Muscle of leg (tissue), 11 donors: ENCODE measurements around the gene NDUFB3. TPM values are rescaled to one million over a fixed set of nuclear protein-coding genes. Genes with fewer than 3 reads are reported as not detected.
"Not testable (repeated sequence)": the region's sequence is repeated elsewhere in the genome, so short reads cannot be mapped to it uniquely, and the experiment has no call there.

ENCODE experiments used
- DNase-seq: peaks from one replicate; pipeline ENCODE4 v3.0.0; 2013
- H3K27ac ChIP-seq: one replicate; pipeline ENCODE4 v1.5.1; 2013; ENCODE audit warnings: mild to moderate bottlenecking, low read length, control low read depth
- H3K27me3 ChIP-seq: one replicate; pipeline ENCODE4 v1.6.1; 2013; ENCODE audit warnings: low read length; ENCODE audit not compliant: control insufficient read depth, insufficient read depth
- H3K36me3 ChIP-seq: one replicate; pipeline ENCODE4 v1.6.1; 2013; ENCODE audit warnings: low read length; ENCODE audit not compliant: control insufficient read depth, insufficient read depth
- H3K4me1 ChIP-seq: one replicate; pipeline ENCODE4 v1.6.1; 2013; ENCODE audit warnings: low read length; ENCODE audit not compliant: control insufficient read depth, insufficient read depth
- H3K4me3 ChIP-seq: one replicate; pipeline ENCODE4 v1.5.1; 2013; ENCODE audit warnings: low read length, control low read depth
- H3K9me3 ChIP-seq: replicated peaks from 2 replicates; pipeline ENCODE4 v1.6.1; 2013; ENCODE audit warnings: low read depth, low read length; ENCODE audit not compliant: control insufficient read depth
- WGBS: methylation state at CpG from one replicate; pipeline ENCODE4 v1.1.5; 2013; ENCODE audit warnings: missing lambda C conversion rate; ENCODE audit not compliant: insufficient coverage; 5-methylcytosine and 5-hydroxymethylcytosine counted together
- polyA plus RNA-seq, 8 donors: library from polyadenylated mRNA; unstranded; fragments of 120-200 nt; gene quantifications; one replicate each; pipeline versions ENCODE4 v1.2.1 to v1.2.3, GENCODE V29; 2013; ENCODE audit warnings: inconsistent platforms in 1 of 8, low replicate concordance in 1 of 8; ENCODE audit not compliant: insufficient read length in 8 of 8, insufficient read depth in 1 of 8
- total RNA-seq: library from RNA; stranded (reverse); fragments of 120-200 nt; gene quantifications from one replicate; pipeline ENCODE4 v1.2.4, GENCODE V29; 2013

NDUFB3 gene
- total and polyA plus RNA-seq, 9 donors = 72.7 to 112 (median 92.6) TPM

DNA sequence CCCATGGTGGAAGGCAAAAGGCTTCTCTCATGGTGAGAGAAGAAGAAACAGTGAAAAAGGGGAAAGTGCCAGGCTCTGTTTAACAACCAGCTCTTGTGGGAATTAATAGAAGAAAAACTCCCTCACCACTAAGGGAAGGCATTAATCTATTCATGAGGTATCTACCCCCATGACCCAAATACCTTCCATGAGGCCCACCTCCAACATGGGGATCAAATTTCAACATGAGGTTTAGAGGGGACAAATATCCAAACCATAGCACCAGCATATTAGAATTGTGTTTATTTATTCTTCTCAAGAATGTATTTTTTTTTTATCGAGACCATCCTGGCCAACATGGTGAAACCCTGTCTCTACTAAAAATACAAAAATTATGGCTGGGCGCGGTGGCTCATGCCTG is 39.3 kb downstream of the NDUFB3 start:
- Histone ChIP-seq H3K27me3 (no peaks in the 10 kb centered on the region), H3K4me3 (no peak overlapping the region), H3K4me1 (peaks cover 8% of the 10 kb centered on the region), H3K36me3 (no peaks in the 10 kb centered on the region), H3K9me3 (no peaks in the 10 kb centered on the region), H3K27ac (no peak overlapping the region)
- no CpG with 5 or more reads among the region's 3 CpGs for WGBS
- no peak for DNase-seq

DNA sequence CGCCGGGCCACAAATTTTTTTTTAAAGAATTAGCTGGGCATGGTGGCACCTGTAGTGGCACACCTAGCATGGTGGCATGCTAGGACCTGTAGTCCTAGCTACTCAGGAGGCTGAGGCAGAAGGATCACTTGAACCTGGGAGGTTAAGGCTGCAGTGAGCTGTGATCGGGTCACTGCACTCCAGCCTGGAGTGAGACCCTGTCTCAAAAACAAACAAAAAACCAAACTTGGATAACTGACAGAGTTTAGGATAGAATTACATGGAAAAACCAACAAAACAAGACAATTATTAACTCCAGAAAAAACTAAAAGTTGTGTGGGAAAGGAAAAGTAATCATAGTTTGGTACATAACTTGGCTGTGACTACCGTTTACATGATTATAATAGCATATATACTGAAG is 42.5 kb downstream of the NDUFB3 start:
- no peak overlapping the region for H3K27ac ChIP-seq
- no peaks in the 10 kb centered on the region for H3K27me3 ChIP-seq
- peaks cover 24% of the 10 kb centered on the region for H3K4me1 ChIP-seq
- H3K4me3 ChIP-seq = no peak overlapping the region
- 100% methylated on average over 2 of the region's 4 CpGs for WGBS
- DNase-seq = no peak
- H3K36me3 ChIP-seq = no peaks in the 10 kb centered on the region
- H3K9me3 ChIP-seq = no peaks in the 10 kb centered on the region

DNA sequence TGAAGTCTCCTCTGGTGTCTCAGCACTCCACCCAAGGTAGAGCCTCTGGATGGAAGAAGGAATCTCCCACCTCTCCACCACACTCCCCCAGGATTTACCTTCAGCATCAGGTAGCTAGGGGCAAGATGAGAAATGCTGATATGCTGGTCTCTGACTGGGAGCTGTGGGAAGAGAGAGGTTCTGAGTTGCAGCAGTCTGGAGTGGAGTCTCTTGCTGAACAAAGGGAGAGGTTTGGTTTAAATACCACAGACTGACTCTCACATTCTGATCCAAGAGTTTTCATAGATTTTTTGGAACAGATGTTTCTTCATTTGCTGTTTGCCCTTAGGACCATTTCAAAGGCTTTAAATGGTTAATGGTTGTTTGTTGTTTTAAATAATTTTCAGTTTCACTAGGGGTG is 43.0 kb downstream of the NDUFB3 start:
- Histone ChIP-seq H3K4me1 (peaks cover 24% of the 10 kb centered on the region), H3K36me3 (no peaks in the 10 kb centered on the region), H3K4me3 (no peak overlapping the region), H3K9me3 (no peaks in the 10 kb centered on the region), H3K27me3 (no peaks in the 10 kb centered on the region), H3K27ac (peak overlapping the region; percentile 96)
- no peak for DNase-seq

DNA sequence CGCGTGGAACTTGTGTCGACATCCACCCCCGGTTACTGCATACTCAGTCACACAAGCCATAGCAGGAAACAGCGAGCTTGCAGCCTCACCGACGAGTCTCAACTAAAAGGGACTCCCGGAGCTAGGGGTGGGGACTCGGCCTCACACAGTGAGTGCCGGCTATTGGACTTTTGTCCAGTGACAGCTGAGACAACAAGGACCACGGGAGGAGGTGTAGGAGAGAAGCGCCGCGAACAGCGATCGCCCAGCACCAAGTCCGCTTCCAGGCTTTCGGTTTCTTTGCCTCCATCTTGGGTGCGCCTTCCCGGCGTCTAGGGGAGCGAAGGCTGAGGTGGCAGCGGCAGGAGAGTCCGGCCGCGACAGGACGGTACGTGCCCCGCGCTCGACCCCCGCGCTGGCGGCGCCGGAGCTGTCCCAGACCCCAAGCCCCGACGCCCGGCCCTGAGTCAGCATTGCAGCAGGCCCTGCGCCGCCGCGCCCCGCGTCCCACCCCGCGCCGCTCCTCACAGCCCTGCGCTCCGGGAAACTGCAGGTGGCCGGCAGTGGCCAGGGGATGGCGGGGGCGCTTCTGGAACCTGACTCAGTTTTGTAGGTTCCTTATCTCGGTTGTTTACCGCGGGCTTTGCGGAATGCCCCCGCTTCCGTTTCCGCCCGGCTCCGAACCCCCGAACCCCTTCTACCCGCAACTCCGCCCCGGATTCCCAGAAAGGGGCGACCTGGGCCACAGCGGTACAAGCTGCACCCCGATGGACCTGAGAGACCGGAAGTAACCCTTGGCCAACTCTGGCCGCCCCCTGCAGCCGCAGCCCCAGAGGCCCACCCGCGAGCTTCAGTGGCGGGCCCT is 44.5 kb downstream of the NDUFB3 start, which contains the start of gene CFLAR:
Gene CFLAR, plus strand, starts transcription at position 50 of the 844 bp plus-strand sequence. CDS start 13,702 bp downstream, outside the sequence.
- Histone ChIP-seq H3K9me3 (no peaks in the 10 kb centered on the region), H3K4me3 (peak within 1 kb of the TSS; percentile 59), H3K4me1 (peaks cover 24% of the 10 kb centered on the region), H3K27ac (peak within 1 kb of the TSS; percentile 96), H3K36me3 (no peaks in the 10 kb centered on the region), H3K27me3 (no peaks in the 10 kb centered on the region)
- WGBS = under 1% methylated on average over 63 of the region's 75 CpGs
- DNase-seq = peak; percentile 92

DNA sequence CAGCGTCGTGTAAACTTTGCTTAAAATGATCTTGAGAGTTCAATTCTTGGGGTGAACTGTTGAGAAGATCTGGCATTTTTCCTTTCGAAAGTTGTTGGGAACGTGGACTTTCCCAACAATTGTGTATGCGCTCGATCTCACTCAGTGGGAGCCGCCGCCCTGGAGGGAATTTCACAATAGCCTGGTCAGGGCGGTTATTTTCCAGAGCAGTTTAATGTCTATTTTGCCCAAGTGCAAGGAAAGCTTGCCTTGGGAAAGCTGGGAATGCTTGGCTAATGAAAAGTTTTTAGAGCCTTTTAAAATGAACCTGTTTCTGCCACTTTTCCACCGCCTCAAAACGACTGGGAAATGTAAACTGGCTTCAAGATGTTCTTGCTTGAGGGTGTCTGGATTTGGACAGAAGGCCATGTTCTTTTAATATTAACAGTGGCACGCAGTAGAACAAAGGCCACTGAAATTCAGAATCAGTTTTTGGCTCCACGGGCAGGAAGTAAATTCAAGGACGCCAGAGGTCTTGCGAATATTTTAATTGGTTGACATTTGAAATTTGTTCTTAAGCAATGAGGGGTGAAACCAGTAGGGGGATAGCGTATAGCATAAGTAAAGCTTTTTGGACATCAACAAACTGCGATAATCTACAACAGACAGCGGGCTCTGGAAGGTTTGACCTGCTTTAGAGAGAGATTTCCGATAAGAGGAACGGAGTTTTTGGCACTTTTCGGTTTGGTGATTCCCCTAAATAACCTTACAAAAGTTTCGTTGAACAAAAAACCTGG is 45.3 kb downstream of the NDUFB3 start:
- 5% methylated on average over 10 of the region's 22 CpGs for WGBS
- H3K27me3 ChIP-seq = no peaks in the 10 kb centered on the region
- H3K36me3 ChIP-seq = no peaks in the 10 kb centered on the region
- H3K27ac ChIP-seq = peak overlapping the region; percentile 96
- peak overlapping the region; percentile 59 for H3K4me3 ChIP-seq
- no peaks in the 10 kb centered on the region for H3K9me3 ChIP-seq
- H3K4me1 ChIP-seq = peaks cover 24% of the 10 kb centered on the region
- peak; percentile 84 for DNase-seq

DNA sequence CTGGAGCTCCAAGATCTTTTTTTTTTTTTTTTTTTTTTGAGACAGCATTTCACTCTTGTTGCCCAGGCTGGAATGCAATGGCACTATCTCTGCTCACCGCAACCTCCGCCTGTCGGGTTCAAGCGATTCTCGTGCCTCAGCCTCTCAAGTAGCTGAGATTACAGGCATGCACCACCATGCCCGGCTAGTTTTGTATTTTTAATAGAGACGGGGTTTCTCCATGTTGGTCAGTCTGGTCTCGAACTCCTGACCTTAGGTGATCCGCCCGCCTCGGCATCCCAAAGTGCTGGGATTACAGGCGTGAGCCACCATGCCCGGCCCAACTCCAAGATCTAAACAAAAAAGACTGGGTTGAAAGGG is 45.9 kb downstream of the NDUFB3 start:
- H3K36me3 ChIP-seq, H3K9me3 ChIP-seq, H3K27me3 ChIP-seq, DNase-seq: not testable (repeated sequence)
- peak overlapping the region; percentile 62 for H3K4me3 ChIP-seq
- WGBS = no CpG with 5 or more reads among the region's 13 CpGs
- peaks cover 24% of the 10 kb centered on the region for H3K4me1 ChIP-seq
- peak overlapping the region; percentile 96 for H3K27ac ChIP-seq

DNA sequence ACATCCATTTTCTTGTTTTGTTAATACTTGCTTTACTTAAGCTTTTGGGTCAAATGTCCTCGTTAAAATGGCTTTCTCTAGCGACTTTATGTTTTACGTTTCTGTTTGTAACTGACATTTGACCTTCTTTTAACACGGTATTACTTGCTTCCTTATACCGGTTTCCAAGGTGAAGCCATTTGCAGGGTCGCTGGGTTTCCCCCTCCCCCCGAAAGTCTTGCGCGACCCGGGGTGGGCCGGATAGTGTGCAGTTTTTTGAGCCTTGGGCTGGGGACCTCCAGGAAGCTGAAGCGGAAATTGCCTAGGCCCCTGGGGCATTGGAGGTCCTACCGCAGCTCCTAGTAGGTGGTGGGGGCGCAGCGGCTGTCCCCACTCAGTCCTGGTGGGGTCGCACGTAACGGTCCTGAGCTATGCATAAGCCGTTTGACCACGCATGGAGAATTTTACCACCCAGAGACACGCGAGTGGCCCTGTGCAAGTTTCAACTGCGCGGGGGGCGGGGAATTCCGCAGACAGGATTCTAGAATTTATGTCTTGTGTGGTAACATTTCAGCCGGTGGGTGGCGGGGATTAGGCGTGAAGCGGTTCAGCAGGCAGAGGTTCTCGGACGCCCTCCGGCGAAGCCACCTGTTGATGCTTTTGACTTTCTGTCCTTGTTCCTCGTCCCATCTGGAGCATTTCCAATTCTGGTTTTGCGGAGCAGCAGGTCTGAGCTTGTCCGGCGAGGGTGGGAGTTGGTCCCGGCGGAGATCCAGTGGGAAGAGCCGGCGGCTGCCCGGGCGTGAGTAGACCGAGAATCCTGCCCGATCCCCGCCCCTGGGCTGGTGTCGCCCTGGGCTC is 46.5 kb downstream of the NDUFB3 start:
- no peaks in the 10 kb centered on the region for H3K36me3 ChIP-seq
- peak overlapping the region; percentile 96 for H3K27ac ChIP-seq
- no peaks in the 10 kb centered on the region for H3K9me3 ChIP-seq
- DNase-seq = peak; percentile 88
- H3K27me3 ChIP-seq = no peaks in the 10 kb centered on the region
- WGBS = 2% methylated on average over 39 of the region's 48 CpGs
- H3K4me3 ChIP-seq = peak overlapping the region; percentile 62
- H3K4me1 ChIP-seq = peaks cover 24% of the 10 kb centered on the region

DNA sequence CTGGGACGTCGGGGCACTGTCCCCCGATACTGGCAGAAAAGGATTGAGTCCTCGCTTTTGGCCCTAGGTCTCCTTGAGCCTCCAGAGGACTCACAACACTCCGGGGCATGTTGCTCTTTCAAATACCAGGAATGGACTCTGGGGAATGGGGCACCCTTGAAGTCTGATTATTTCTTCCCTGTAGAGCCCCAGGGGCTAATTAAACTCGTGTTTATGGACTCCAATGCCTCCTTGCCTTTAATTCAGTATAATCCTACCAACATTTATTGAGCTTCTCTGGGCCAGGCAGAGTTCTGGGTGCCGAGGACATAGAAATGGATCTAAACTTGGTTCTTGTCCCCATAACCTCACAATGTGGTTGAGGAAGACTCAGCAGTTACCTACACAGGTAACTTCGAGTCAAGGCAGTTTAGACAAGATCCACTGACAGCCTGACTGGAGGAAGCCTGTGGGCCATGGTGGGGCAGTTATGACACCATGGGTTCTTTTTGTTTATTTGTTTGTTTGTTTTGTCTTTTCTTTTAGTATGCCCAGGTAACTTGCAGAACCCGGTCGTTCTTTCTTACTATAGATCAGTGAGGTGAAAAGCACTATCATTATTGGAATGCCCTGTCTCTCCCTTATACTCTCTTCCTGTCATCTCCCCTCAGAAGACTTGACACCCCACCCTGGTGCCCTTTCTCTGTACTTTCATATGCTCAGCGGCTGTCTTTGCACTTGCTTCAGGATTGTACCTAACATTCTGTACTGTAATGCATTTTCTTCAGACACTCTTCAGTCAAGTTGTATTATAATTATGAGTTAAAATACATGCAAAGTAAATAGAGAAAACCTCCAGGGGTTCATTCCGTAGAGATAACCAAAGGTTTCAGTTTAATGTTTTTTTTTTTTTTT is 47.4 kb downstream of the NDUFB3 start:
- peak overlapping the region; percentile 96 for H3K27ac ChIP-seq
- peak overlapping the region; percentile 62 for H3K4me3 ChIP-seq
- DNase-seq = peak; percentile 41
- peaks cover 4% of the 10 kb centered on the region for H3K36me3 ChIP-seq
- H3K9me3 ChIP-seq = no peaks in the 10 kb centered on the region
- H3K4me1 ChIP-seq = peaks cover 26% of the 10 kb centered on the region
- no peaks in the 10 kb centered on the region for H3K27me3 ChIP-seq
- WGBS = 15% methylated on average over 5 of the region's 12 CpGs

DNA sequence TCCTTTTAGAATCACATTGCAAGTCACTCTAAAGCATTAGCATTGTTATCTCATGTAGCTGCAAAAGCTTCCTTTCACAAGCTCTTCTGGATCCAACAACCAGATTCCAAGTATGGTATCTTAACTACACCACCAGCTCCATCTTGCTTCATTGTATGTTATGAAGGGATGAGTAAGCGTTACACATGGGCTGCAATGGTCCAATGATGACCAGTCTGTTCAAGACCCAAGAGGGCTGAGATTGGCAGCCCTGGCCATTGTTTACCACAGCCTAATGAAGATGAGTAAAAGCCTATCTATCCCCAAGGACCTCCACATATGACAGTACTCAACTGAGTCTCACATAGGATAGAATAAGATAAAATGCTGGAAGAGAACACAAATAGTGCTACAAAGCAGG is 50.5 kb downstream of the NDUFB3 start:
- H3K4me1 ChIP-seq = peaks cover 35% of the 10 kb centered on the region
- no CpG with 5 or more reads among the region's 1 CpG for WGBS
- DNase-seq = no peak
- H3K4me3 ChIP-seq = no peak overlapping the region
- no peak overlapping the region for H3K27ac ChIP-seq
- no peaks in the 10 kb centered on the region for H3K27me3 ChIP-seq
- H3K36me3 ChIP-seq = peaks cover 4% of the 10 kb centered on the region
- H3K9me3 ChIP-seq = no peaks in the 10 kb centered on the region
